ENCODE results near the gene LEPROT.

DNA sequence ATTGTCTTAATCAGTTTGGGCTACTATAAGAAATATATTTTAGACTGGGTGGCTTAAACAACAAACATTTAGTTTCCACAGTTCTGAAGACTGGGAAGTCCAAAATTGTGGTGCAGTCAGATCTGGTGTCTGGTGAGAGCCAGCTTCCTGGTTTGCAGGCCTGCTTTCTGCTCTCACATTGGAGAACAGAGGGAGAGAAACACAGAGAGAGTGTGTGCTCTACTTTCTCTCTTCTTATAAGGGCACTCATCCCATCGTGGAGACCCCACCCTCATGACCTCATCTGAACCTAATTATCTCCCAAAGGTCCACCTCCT lies 4.1 kb downstream of the LEPROT start:
- TF ChIP-seq, protein P1, sequence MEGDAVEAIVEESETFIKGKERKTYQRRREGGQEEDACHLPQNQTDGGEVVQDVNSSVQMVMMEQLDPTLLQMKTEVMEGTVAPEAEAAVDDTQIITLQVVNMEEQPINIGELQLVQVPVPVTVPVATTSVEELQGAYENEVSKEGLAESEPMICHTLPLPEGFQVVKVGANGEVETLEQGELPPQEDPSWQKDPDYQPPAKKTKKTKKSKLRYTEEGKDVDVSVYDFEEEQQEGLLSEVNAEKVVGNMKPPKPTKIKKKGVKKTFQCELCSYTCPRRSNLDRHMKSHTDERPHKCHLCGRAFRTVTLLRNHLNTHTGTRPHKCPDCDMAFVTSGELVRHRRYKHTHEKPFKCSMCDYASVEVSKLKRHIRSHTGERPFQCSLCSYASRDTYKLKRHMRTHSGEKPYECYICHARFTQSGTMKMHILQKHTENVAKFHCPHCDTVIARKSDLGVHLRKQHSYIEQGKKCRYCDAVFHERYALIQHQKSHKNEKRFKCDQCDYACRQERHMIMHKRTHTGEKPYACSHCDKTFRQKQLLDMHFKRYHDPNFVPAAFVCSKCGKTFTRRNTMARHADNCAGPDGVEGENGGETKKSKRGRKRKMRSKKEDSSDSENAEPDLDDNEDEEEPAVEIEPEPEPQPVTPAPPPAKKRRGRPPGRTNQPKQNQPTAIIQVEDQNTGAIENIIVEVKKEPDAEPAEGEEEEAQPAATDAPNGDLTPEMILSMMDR (IDR thresholded peaks at IDR 0.05), result no peak
- TF ChIP-seq POLR2A (IDR thresholded peaks at IDR 0.05) (no peak), POLR2AphosphoS5 (IDR thresholded peaks at IDR 0.05) (no peak), EP300 (IDR thresholded peaks at IDR 0.05) (no peak)
